ENCODE results near the gene DAZAP1.

DNA sequence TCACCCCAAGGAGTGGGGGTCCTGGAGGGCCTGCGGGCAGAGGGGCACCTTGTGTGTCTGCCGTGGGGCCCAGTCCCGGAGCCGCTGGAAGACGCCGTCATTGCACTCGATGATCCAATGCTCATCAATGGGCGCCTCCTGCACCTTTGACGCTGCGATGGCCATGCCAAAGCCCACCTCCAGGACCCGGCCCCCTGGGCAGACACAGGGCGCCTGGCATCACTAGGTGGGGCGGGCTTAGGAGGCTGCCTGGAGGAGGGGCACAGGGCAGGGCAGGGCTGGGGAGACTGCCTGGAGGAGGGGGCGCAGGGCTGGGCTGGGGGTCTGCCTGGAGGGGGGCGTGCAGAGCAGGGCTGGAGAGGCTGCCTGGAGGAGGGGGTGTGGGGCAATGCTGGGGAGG, 7.6 kb upstream of the DAZAP1 start:
- TF ChIP-seq, protein P1, sequence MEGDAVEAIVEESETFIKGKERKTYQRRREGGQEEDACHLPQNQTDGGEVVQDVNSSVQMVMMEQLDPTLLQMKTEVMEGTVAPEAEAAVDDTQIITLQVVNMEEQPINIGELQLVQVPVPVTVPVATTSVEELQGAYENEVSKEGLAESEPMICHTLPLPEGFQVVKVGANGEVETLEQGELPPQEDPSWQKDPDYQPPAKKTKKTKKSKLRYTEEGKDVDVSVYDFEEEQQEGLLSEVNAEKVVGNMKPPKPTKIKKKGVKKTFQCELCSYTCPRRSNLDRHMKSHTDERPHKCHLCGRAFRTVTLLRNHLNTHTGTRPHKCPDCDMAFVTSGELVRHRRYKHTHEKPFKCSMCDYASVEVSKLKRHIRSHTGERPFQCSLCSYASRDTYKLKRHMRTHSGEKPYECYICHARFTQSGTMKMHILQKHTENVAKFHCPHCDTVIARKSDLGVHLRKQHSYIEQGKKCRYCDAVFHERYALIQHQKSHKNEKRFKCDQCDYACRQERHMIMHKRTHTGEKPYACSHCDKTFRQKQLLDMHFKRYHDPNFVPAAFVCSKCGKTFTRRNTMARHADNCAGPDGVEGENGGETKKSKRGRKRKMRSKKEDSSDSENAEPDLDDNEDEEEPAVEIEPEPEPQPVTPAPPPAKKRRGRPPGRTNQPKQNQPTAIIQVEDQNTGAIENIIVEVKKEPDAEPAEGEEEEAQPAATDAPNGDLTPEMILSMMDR (optimal IDR thresholded peaks at IDR 0.05 in 1 of 3, IDR thresholded peaks at IDR 0.05 in 1 of 3, conservative IDR thresholded peaks at IDR 0.05 in 1 of 3; ENCODE audit: extremely low read depth in 1 of 3, insufficient read depth in 2 of 3, low read length in 3 of 3), result no peak
- no peak for TF ChIP-seq EZH2 (IDR thresholded peaks at IDR 0.05; ENCODE audit: low read length)

All from keratinocyte (primary cell).